Activated T-cell treated with anti-CD3 and anti-CD28 coated beads, Interleukin-2, amount 50 U/mL, for 72 hours (primary cell): ENCODE data around the gene S100A8. TPM values are rescaled to one million over a fixed set of nuclear protein-coding genes. Genes with fewer than 3 reads are reported as not detected.
"Not testable (repeated sequence)": the region's sequence is repeated elsewhere in the genome, so short reads cannot be mapped to it uniquely, and the experiment has no call there.

Experiments
- ATAC-seq, 2 donors: fragments of 150-1000 bp; cut with Tn5 transposase; replicated peaks in 1 of 2; 2 replicates each; pipeline ENCODE4 v1.10.0; 2021; ENCODE audit warnings: moderate library complexity in 2 of 2, mild to moderate bottlenecking in 1 of 2
- DNase-seq, 2 donors: peaks; one replicate each; pipeline ENCODE4 v3.0.0; 2021 to 2022; ENCODE audit warnings: mixed read lengths in 1 of 2
- H3K27ac Mint-ChIP-seq: one replicate; pipeline ENCODE4 v1.8.0; 2022; ENCODE audit warnings: mild to moderate bottlenecking, moderate library complexity, mixed read lengths
- H3K27me3 Mint-ChIP-seq: one replicate; pipeline ENCODE4 v1.8.0; 2022; ENCODE audit warnings: low read depth, mixed read lengths
- H3K36me3 Mint-ChIP-seq, 2 donors: one replicate each; pipeline ENCODE4 v1.8.0; 2022; ENCODE audit warnings: mixed read lengths in 2 of 2, mild to moderate bottlenecking in 1 of 2; ENCODE audit not compliant: insufficient read depth in 2 of 2
- H3K4me1 Mint-ChIP-seq: one replicate; pipeline ENCODE4 v1.8.0; 2022; ENCODE audit warnings: low read depth, mixed read lengths
- H3K4me3 Mint-ChIP-seq, 2 donors: one replicate each; pipeline ENCODE4 v1.8.0; 2022; ENCODE audit warnings: mild to moderate bottlenecking in 2 of 2, mixed read lengths in 2 of 2, moderate library complexity in 2 of 2
- H3K9me3 Mint-ChIP-seq, 2 donors: one replicate each; pipeline ENCODE4 v1.8.0; 2022; ENCODE audit warnings: mixed read lengths in 2 of 2
- total RNA-seq, 2 donors: library from RNA; stranded (reverse); gene quantifications; one replicate each; pipeline ENCODE4 v1.2.3, GENCODE V29; 2022

The S100A8 gene
- total RNA-seq, 2 donors from 2014 or later: not detected

- Mint-ChIP-seq H3K9me3 (no peaks in the 10 kb centered on the region), H3K4me1 (peaks cover 20% of the 10 kb centered on the region), H3K4me3 (no peak overlapping the region), H3K36me3 (no peaks in the 10 kb centered on the region), H3K27me3 (peaks cover 40% of the 10 kb centered on the region), H3K27ac (no peak overlapping the region)
- ATAC-seq (no peak), DNase-seq (no peak)
These were observed 40.4 kb downstream of the S100A8 start for GRCh38 chr1:153350321-153350957.

DNA sequence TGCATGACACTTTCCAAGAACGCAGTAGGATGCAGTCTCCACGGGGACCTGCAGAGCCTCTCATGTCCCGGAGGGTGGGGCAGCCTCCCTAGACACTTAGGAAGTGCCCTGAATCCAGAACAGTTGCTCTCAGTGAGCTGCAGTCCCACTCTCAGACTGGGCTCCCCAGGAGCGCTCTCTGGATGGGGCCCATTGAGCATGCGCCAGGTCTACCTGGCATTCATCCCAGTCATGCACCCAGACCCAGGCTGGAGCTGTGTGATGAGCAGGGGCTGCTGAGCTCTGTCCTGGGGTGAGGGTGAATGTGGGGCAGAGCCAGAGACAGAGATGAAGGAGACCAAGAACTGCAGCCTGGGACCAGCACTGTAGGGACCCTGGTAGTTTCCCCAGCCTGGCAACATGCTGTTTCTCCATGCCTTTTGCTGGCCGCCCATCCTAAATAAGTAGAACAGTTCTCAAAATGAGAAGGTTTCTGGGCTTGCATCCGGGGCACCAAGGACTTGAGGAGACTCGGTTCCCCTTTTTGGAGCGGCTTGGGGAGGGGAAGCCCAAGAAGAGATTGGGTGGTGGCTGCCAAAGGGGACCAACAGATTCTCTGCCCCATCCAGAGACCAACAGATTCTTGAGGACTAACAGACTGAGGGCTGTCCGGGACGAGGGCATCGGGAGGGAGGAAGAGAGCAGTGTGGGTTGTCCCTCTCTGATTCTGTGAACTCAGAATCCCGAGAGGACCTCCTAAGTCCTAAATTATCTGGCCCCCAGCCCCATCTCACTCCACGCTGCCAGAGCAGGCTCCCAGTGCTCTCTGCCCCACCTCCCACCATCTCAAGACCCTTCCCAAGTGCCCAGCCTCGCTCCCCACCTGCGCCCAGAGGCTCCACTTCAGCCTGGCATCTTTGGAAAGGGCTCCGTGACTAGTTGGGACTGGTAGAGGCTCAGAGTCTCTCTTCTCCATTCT lies 41.2 kb downstream of the S100A8 start:
- no peak for ATAC-seq
- Mint-ChIP-seq H3K36me3 (no peaks in the 10 kb centered on the region), H3K27me3 (peaks cover 43% of the 10 kb centered on the region), H3K4me1 (peaks cover 28% of the 10 kb centered on the region), H3K27ac (no peak overlapping the region), H3K9me3 (no peaks in the 10 kb centered on the region), H3K4me3 (no peak overlapping the region)
- no peak for DNase-seq

DNA sequence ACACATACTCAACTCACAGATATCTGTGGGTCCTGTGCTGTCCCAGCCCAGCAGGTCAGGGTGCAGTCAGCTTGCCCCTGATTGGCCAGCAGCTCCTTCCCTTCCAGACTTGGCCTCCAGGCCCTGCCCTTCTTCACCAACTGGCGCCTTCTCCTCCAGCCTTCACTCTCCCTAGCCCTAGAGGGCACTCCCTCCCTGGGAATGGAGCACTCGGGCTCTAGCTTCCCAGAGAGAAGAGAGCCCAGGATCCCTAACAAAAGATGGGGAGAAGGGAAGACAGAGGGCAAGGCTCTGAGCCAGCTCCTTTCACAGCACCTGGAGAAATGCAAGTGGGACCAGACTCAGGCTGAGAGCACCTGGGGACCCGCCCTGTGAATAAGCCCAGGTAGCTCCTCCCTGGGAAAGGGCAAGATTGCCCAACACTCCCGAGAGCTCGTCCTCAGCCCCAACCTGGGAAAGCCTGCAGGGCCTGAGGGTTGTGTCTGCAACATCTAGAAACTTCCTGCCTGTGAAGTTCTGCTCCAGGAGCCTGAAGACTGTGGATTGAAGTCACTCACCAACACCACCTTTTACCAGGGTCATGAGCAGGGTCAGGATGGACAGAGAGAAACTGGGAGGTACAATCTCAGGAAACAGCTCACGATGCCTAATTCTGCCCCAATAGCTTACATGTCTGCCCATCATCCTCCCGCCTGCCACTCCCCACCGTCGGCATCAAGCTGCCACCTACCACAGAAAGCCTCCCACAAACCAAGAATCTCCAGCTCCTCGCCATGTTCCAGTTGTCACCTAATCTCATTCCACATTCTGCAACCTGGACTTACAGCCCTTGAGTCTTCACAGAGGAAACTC lies 42.1 kb downstream of the S100A8 start, which contains the start of gene PGLYRP4:
Gene PGLYRP4, minus strand, starts transcription at position 331 of the 852 bp plus-strand sequence. CDS start 909 bp downstream, outside the sequence.
- Mint-ChIP-seq H3K27ac (no peak within 1 kb of the TSS), H3K4me1 (peaks cover 37% of the 10 kb centered on the region), H3K4me3 (no peak within 1 kb of the TSS), H3K27me3 (peaks cover 43% of the 10 kb centered on the region), H3K9me3 (no peaks in the 10 kb centered on the region), H3K36me3 (no peaks in the 10 kb centered on the region)
- no peak for ATAC-seq
- no peak for DNase-seq

GRCh38 chr1:153347856-153348255 lies 43.0 kb downstream of the S100A8 start:
- Mint-ChIP-seq H3K9me3 (no peaks in the 10 kb centered on the region), H3K4me1 (peaks cover 46% of the 10 kb centered on the region), H3K27me3 (peaks cover 39% of the 10 kb centered on the region), H3K4me3 (no peak overlapping the region), H3K36me3 (no peaks in the 10 kb centered on the region), H3K27ac (no peak overlapping the region)
- ATAC-seq: no peak
- DNase-seq: no peak

DNA sequence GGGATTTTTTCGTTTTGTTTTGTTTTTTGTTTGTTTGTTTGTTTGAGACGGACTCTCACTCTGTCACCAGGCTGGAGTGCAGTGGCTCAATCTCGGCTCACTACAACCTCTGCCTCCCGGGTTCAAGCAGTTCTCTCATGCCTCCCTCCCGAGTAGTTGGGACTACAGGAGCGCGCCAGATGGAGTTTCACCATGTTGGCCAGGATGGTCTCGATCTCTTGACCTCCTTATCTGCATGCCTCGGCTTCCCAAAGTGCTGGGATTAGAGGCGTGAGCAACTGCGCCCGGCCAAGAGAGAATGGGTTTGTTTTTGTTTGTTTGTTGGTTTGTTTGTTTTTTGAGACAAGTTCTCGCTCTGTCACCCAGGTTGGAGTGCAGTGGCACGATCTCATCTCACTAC lies 43.8 kb downstream of the S100A8 start:
- not testable (repeated sequence) for ATAC-seq, H3K27ac Mint-ChIP-seq, H3K36me3 Mint-ChIP-seq, DNase-seq, H3K4me3 Mint-ChIP-seq, H3K9me3 Mint-ChIP-seq
- peaks cover 49% of the 10 kb centered on the region for H3K4me1 Mint-ChIP-seq
- peaks cover 35% of the 10 kb centered on the region for H3K27me3 Mint-ChIP-seq

- no peaks in the 10 kb centered on the region for H3K36me3 Mint-ChIP-seq
- H3K27me3 Mint-ChIP-seq: peaks cover 35% of the 10 kb centered on the region
- DNase-seq (no peak), ATAC-seq (peak; percentile 13 to 21)
- H3K4me3 Mint-ChIP-seq: peak overlapping the region; percentile 25 to 67
- no peaks in the 10 kb centered on the region for H3K9me3 Mint-ChIP-seq
- H3K27ac Mint-ChIP-seq: no peak overlapping the region
- peaks cover 49% of the 10 kb centered on the region for H3K4me1 Mint-ChIP-seq
These were observed 44.7 kb downstream of the S100A8 start for GRCh38 chr1:153346077-153346723.

DNA sequence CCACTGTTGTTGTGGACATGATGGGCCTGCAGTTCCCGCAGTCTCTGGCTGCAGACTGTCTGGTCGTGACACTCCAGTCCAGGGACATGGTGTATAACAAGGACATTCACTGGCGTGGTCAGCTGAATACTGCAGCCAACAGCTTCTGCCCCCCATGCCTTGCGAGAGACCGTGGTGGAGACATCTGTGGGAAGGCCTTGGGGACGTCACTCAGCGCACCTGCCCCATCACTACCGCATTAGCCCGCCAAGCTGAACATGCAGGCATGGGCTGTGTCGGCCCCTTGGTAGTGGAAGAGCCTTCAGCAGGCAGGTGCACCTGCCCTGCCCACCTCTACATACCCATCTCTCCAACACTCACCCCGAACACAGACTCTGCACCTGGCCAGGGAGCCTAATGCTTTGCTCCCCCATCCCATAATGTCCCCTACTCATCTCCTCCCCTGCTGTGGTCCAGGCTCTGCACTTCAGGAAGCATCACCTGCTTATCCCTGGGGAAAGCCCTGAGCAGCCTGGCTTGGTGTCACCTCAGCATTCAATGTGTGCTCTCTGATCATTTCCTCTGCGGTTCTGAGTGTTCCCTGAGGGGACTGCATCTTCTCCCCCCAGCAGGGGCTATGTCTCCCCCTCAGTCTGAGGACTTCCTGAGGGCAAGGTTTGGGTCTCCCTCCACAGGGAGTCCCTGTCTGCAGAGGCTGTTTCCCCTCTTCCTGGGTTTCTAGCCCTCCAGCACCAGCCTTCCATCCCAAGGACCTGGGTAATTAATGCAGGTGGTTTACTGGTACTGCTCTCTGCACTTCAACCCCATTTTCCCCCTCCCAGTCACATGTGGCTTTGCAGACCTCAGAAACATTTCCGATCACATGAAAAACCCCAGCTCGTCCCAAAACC lies 45.4 kb downstream of the S100A8 start:
- no peak overlapping the region for H3K27ac Mint-ChIP-seq

DNA sequence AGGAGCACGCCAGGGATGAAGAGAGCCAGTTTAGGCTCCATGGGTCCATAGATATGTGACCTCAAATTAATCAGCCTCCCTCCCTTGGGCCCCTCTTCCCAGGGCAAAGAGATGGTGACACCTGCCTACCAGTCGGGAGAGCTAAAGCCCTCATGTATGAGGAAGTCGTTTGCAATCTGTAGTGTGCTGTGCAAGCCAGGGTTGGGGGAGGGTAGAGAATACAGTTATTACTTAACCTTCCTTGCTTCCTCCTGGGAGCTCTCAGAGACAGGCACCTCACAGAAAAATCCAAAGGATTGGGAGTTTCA lies 46.2 kb downstream of the S100A8 start:
- Mint-ChIP-seq H3K9me3 (no peaks in the 10 kb centered on the region), H3K27ac (no peak overlapping the region), H3K36me3 (no peaks in the 10 kb centered on the region), H3K4me1 (peaks cover 61% of the 10 kb centered on the region), H3K4me3 (peak overlapping the region in 1 of 2 donors; percentile 45), H3K27me3 (peaks cover 32% of the 10 kb centered on the region)
- ATAC-seq: no peak
- no peak for DNase-seq

More for the DNA sequence above, 45.4 kb downstream of the S100A8 start:
- Mint-ChIP-seq H3K9me3 (no peaks in the 10 kb centered on the region), H3K4me1 (peaks cover 55% of the 10 kb centered on the region), H3K36me3 (no peaks in the 10 kb centered on the region), H3K4me3 (peak overlapping the region; percentile 25 to 67), H3K27me3 (peaks cover 35% of the 10 kb centered on the region)
- peak; percentile 59 to 68 for ATAC-seq
- peak; percentile 21 to 34 for DNase-seq

- peak in 1 of 2 donors; percentile 12 for DNase-seq
- Mint-ChIP-seq H3K9me3 (no peaks in the 10 kb centered on the region), H3K4me3 (peak overlapping the region; percentile 26 to 45), H3K36me3 (no peaks in the 10 kb centered on the region), H3K4me1 (peaks cover 64% of the 10 kb centered on the region), H3K27me3 (peaks cover 26% of the 10 kb centered on the region), H3K27ac (peak overlapping the region; percentile 30)
- peak in 1 of 2 donors; percentile 22 for ATAC-seq
These were observed 46.8 kb downstream of the S100A8 start for GRCh38 chr1:153343811-153344717.

- H3K36me3 Mint-ChIP-seq: no peaks in the 10 kb centered on the region
- peaks cover 68% of the 10 kb centered on the region for H3K4me1 Mint-ChIP-seq
- peak overlapping the region; percentile 30 for H3K27ac Mint-ChIP-seq
- peaks cover 23% of the 10 kb centered on the region for H3K27me3 Mint-ChIP-seq
- peaks cover 0 to 2% of the 10 kb centered on the region in 2 donors for H3K9me3 Mint-ChIP-seq
- no peak for DNase-seq
- H3K4me3 Mint-ChIP-seq: peak overlapping the region; percentile 26 to 45
- ATAC-seq: peak in 1 of 2 donors; percentile 7
These were observed 47.7 kb downstream of the S100A8 start for GRCh38 chr1:153343040-153343681.
